Hepatocyte (in vitro differentiated cells): ENCODE data around the gene PHKB. TPM values are rescaled to one million over a fixed set of nuclear protein-coding genes. Genes with fewer than 3 reads are reported as not detected.

Experiments
- DNase-seq: peaks from one replicate; pipeline ENCODE4 v3.0.0-alpha.2; 2016; ENCODE audit warnings: low spot score
- H2AFZ ChIP-seq: fragments of 200-600 bp; sonication (generic); 2 replicates; pipeline ENCODE4 v1.6.0; 2016; ENCODE audit warnings: antibody characterized with exemption, mild to moderate bottlenecking
- H3K27ac ChIP-seq: fragments of 200-600 bp; sonication (generic); 2 replicates; pipeline ENCODE4 v1.5.1; 2016; ENCODE audit warnings: mild to moderate bottlenecking
- H3K27me3 ChIP-seq: fragments of 200-600 bp; sonication (generic); 2 replicates; pipeline ENCODE4 v1.6.1; 2016
- H3K36me3 ChIP-seq: fragments of 200-600 bp; sonication (generic); replicated peaks from 2 replicates; pipeline ENCODE4 v1.5.1; 2016; ENCODE audit warnings: low read depth; ENCODE audit not compliant: insufficient read depth
- H3K4me1 ChIP-seq: fragments of 200-600 bp; sonication (generic); 2 replicates; pipeline ENCODE4 v1.5.1; 2016; ENCODE audit warnings: mild to moderate bottlenecking, moderate library complexity; ENCODE audit not compliant: insufficient read depth
- H3K4me2 ChIP-seq: fragments of 200-600 bp; sonication (generic); 2 replicates; pipeline ENCODE4 v1.6.0; 2016
- H3K4me3 ChIP-seq: fragments of 200-600 bp; sonication (generic); 2 replicates; pipeline ENCODE4 v1.5.1; 2016; ENCODE audit warnings: mild to moderate bottlenecking
- H3K79me2 ChIP-seq: fragments of 200-600 bp; sonication (generic); 2 replicates; pipeline ENCODE4 v1.6.0; 2017; ENCODE audit warnings: mild to moderate bottlenecking
- H3K9me2 ChIP-seq: fragments of 200-600 bp; sonication (generic); replicated peaks from 2 replicates; pipeline ENCODE4 v1.6.0; 2017; ENCODE audit warnings: mild to moderate bottlenecking; ENCODE audit not compliant: insufficient read depth
- H3K9me3 ChIP-seq: fragments of 200-600 bp; sonication (generic); 2 replicates; pipeline ENCODE4 v1.5.1; 2016; ENCODE audit warnings: low read depth, mild to moderate bottlenecking
- H4K20me1 ChIP-seq: fragments of 200-600 bp; sonication (generic); 2 replicates; pipeline ENCODE4 v1.6.0; 2016; ENCODE audit warnings: mild to moderate bottlenecking; ENCODE audit not compliant: insufficient read depth, poor library complexity, severe bottlenecking
- CTCF ChIP-seq: fragments of 200-600 bp; sonication (generic); IDR thresholded peaks from 2 replicates; pipeline ENCODE4 v1.5.1; 2016; ENCODE audit warnings: antibody characterized with exemption, mild to moderate bottlenecking; ENCODE audit not compliant: poor library complexity
- EZH2 ChIP-seq: fragments of 200-600 bp; sonication (generic); IDR thresholded peaks from 2 replicates; pipeline ENCODE4 v1.6.1; 2016; ENCODE audit warnings: antibody characterized with exemption, mild to moderate bottlenecking, borderline replicate concordance
- EZH2phosphoT487 ChIP-seq: fragments of 200-600 bp; sonication (generic); IDR thresholded peaks from one replicate; pipeline ENCODE4 v1.6.1; 2018; ENCODE audit warnings: antibody characterized with exemption, mild to moderate bottlenecking, low read depth, moderate library complexity; ENCODE audit not compliant: unreplicated experiment, severe bottlenecking
- WGBS: methylation state at CpG from one replicate; pipeline ENCODE4 v1.1.6; 2016; ENCODE audit warnings: low lambda C conversion rate; ENCODE audit errors: missing lambda C conversion rate; 5-methylcytosine and 5-hydroxymethylcytosine counted together
- polyA plus RNA-seq: library from polyadenylated mRNA; unstranded; fragments of >200 nt; fragmentation: Nextera tagmentation; extraction: Ambion mirVana; gene quantifications from 2 replicates; pipeline ENCODE4 v1.2.1, GENCODE V29; 2016
- total RNA-seq: library from RNA; depleted of rRNA; stranded (reverse); fragments of >200 nt; gene quantifications from 2 replicates; pipeline ENCODE4 v1.2.3, GENCODE V29; 2014

The PHKB gene
- total and polyA plus RNA-seq, 2 experiments from 2014 or later = 28.7 to 71.7 TPM

DNA sequence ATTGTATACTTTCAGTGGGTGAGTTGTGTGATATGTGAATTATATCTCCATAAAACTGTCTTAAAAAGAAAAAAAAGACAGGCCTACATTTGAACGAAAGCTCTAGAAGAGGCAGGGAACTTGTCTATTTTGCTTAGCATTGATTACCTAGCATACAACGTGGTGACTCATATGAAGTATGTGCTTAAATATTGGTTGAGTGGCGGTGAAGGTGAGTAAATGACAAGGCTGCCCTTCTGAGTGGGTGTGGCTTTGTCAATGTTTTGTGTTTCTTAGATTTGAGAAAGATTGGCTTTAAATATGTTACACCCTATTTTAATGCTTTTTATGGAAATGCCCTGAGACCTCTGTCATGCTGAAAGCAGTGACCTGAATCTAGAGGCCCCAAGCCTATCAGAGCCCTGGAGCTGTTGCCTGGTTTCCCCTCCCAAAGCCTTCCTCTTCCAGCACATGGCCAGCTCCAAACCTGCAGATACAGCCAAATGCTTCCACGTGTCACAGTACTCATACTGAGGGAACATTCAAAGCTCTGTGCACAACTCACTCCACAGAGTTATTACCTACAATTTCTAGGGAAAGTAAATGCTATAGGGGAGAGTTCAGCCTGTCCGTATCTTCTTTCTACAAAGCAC is 260.0 kb downstream of the PHKB start:
- H2AFZ ChIP-seq = no peak overlapping the region
- 70% methylated on average over 5 of the region's 5 CpGs for WGBS
- no peak for DNase-seq
- H4K20me1 ChIP-seq = no peaks in the 10 kb centered on the region
- no peaks in the 10 kb centered on the region for H3K4me1 ChIP-seq
- H3K9me3 ChIP-seq = no peaks in the 10 kb centered on the region
- no peaks in the 10 kb centered on the region for H3K27me3 ChIP-seq
- no peak for TF ChIP-seq EZH2
- no peak for TF ChIP-seq EZH2phosphoT487
- no peak for TF ChIP-seq CTCF
- no peaks in the 10 kb centered on the region for H3K79me2 ChIP-seq
- H3K4me2 ChIP-seq = no peak overlapping the region
- no peaks in the 10 kb centered on the region for H3K9me2 ChIP-seq
- H3K4me3 ChIP-seq = no peak overlapping the region
- H3K36me3 ChIP-seq = no peaks in the 10 kb centered on the region
- H3K27ac ChIP-seq = no peak overlapping the region

- DNase-seq = no peak
- TF ChIP-seq CTCF (no peak), EZH2 (no peak), EZH2phosphoT487 (no peak)
- H3K4me2 ChIP-seq = no peak overlapping the region
- WGBS = 96% methylated on average over 4 of the region's 4 CpGs
- H3K36me3 ChIP-seq = no peaks in the 10 kb centered on the region
- no peaks in the 10 kb centered on the region for H3K9me2 ChIP-seq
- H4K20me1 ChIP-seq = no peaks in the 10 kb centered on the region
- H3K9me3 ChIP-seq = no peaks in the 10 kb centered on the region
- H3K4me1 ChIP-seq = no peaks in the 10 kb centered on the region
- H2AFZ ChIP-seq = no peak overlapping the region
- no peaks in the 10 kb centered on the region for H3K79me2 ChIP-seq
- no peak overlapping the region for H3K4me3 ChIP-seq
- no peak overlapping the region for H3K27ac ChIP-seq
- no peaks in the 10 kb centered on the region for H3K27me3 ChIP-seq
Observed at GRCh38 chr16:47722046-47722445, 260.9 kb downstream of the PHKB start.

GRCh38 chr16:47724115-47724785 is 263.1 kb downstream of the PHKB start:
- H3K4me2 ChIP-seq = no peak overlapping the region
- no peaks in the 10 kb centered on the region for H4K20me1 ChIP-seq
- H3K27me3 ChIP-seq = no peaks in the 10 kb centered on the region
- DNase-seq = no peak
- no peak overlapping the region for H3K27ac ChIP-seq
- no peaks in the 10 kb centered on the region for H3K9me2 ChIP-seq
- H3K36me3 ChIP-seq = no peaks in the 10 kb centered on the region
- H2AFZ ChIP-seq = no peak overlapping the region
- TF ChIP-seq EZH2phosphoT487 (no peak), CTCF (no peak), EZH2 (no peak)
- H3K4me3 ChIP-seq = no peak overlapping the region
- no peaks in the 10 kb centered on the region for H3K9me3 ChIP-seq
- no peaks in the 10 kb centered on the region for H3K79me2 ChIP-seq
- no peaks in the 10 kb centered on the region for H3K4me1 ChIP-seq
- WGBS = 85% methylated on average over 5 of the region's 5 CpGs
